ENCODE results near the gene RELT.

Gene RELT

GRCh38 chr11:73401924-73402833 is 26.0 kb downstream of the RELT start:
- DNase-seq (ENCODE audit: low read depth, low spot score): no peak

DNA sequence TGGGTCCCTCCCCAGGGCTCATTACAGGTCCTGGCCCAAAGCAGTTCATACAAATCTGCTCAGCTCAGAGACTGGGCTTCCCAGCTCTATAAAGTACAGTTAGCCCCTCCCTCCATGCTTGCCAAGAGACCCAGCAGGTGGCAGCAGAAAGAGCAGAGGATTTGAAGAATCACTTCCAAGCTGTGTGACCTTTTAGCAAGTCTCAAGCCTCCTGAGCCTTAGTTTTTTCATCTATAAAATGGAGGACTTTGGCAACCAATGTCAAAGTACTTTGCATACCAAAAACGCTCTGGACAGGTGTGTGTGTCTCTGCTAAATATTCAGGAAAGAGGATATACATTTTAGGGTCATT is 26.6 kb downstream of the RELT start:
- DNase-seq (ENCODE audit: low read depth, low spot score): no peak

GRCh38 chr11:73403541-73403940 is 27.3 kb downstream of the RELT start:
- no peak for DNase-seq (ENCODE audit: low read depth, low spot score)

DNA sequence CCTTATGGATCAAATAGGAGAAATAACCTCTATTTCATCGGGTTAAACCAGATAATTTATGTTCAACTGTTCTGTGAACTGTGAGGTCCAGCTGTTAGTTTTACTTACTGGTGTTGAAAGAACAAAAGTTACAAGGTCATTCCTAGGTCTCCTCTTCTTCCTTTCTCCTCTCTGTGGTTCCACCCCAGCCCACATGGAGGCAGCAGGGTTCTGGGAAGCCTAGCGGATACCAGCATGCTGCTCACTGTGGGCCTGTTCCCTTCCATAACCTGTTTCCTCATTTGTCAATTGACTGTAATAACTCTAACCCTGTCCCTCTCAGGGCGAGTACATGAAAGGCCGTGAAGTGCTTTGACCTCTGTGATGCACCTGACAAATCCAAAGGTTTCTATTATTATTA is 27.8 kb downstream of the RELT start:
- no peak for DNase-seq (ENCODE audit: low read depth, low spot score)

DNA sequence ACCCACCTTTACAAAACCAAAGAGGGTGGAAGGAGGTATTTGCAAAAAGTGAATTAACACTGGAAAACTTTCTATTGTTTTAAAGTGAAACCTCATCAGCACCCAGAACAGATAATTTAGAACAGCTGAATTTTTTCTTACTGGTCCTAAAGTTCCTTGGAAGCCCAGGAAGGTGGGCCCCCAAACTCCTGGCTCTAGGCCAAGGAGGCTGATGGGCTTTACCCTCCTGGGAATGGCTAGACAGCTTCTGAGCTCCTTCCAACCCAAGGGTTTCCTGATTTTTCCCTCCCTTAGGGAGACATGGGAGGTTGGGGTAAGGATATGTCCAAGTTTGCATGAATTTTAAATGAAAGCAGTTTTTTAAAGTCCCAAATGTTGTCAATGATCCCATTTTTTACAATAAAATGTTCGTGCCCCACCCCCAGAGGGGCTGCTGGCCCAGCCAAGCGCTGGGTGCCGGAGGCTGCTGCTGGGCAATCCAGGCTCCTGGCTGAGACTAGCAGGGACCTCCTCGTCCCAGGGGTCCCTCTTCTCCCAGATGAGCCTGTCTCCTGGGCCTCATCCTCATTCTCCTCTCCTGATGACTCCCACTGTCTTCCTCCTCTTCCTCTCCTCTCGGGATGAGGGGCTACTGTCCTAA is 28.4 kb downstream of the RELT start:
- DNase-seq (ENCODE audit: low read depth, low spot score): no peak

GRCh38 chr11:73405146-73405510 is 28.9 kb downstream of the RELT start:
- DNase-seq (ENCODE audit: low read depth, low spot score): no peak

GRCh38 chr11:73406131-73406530 is 29.9 kb downstream of the RELT start:
- no peak for DNase-seq (ENCODE audit: low read depth, low spot score)

DNA sequence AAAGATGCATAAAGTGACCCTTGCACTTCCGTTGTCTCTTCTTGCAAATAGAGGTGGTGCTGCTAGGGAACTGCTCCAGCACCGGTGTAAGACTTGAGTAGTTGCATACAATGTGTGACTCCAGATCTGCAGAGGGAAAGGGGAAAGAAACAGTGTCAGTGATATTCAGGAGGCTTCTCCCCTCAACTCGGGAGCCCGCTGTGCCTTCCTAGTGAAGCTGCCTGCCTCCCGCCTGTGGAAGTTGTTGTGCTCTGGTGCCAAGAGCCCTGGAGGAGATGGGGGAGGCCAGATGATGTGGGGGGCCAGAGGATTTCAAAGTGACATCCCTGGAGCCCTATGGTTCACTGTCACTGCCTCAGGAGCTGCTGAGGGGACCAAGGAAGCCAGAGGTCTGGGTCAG is 30.4 kb downstream of the RELT start:
- DNase-seq (ENCODE audit: low read depth, low spot score): no peak

DNA sequence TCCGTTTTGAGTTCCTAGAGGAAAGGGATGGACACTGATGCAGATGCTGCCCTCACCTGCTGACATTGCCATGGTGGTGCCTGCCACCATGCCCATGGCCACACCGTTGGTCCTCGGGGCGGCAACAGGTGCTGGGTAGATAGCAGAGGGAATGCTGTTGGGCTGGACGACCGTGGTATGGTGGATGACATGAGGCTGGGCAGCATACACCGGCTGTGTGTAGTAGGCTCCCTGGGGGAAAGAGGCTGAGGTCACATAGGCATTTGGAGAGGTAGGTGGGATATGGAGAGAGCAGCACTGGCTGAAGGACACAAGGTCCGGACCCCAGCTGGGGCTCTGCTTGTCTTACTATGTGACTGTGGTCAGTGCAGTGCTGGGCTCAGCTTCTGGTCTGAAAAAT is 33.2 kb downstream of the RELT start:
- DNase-seq (ENCODE audit: low read depth, low spot score): no peak

GRCh38 chr11:73410627-73411026 is 34.4 kb downstream of the RELT start:
- no peak for DNase-seq (ENCODE audit: low read depth, low spot score)

DNA sequence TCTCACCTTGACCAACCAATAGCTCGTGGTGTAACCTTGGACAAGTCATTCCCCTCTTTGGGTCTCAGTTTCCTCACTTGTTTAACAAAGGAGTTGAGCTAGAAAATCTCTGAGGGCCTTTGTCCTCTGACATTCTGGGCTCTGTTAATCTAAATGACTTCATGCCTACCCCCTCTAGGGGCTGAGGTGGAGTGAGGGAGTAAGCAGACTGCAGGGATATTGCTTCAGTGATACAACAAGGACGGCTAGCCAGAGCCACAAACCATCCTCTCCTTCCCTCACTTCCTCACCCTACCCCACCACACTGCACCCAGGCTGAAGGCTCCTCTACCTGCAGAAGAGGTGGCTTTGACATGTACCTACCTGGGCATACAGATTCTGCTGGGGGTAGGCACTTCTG is 34.8 kb downstream of the RELT start:
- no peak for DNase-seq (ENCODE audit: low read depth, low spot score)

GRCh38 chr11:73412308-73412707 is 36.1 kb downstream of the RELT start:
- no peak for DNase-seq (ENCODE audit: low read depth, low spot score)

GRCh38 chr11:73413256-73413655 is 37.1 kb downstream of the RELT start:
- DNase-seq (ENCODE audit: low read depth, low spot score): no peak

DNA sequence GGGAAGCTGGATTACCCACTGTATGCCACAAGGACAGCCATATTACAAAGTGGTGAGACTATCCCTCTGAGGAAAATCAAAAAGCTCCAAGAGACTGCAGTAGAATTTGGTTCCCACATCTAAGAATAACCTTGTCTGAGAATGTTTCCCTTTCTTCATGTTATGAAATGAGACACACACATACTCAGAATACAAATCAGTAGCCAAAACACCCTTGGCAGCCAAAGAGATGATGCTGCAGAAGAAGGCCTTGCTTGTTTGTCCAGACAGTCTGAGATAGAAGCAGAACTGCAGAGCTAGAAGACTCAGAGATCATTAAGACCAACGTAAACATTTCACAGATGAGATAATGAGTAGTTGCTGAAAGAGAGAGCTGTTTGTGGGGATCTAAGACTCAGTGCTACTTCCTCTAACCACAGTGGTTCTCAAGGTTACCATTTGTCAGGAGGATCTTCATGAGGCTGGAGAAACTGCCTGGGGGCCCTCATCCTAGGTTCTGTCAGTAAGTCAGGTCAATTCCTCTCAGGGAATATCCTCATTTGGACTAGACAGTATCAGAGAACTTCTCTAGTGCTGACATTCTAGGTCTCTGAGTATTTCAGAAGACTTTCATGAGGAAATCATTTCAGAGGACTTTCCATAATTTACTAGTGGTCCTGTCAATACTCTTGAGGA is 38.9 kb downstream of the RELT start:
- DNase-seq (ENCODE audit: low read depth, low spot score): no peak

GRCh38 chr11:73415854-73416615 is 39.8 kb downstream of the RELT start:
- no peak for DNase-seq (ENCODE audit: low read depth, low spot score)

DNA sequence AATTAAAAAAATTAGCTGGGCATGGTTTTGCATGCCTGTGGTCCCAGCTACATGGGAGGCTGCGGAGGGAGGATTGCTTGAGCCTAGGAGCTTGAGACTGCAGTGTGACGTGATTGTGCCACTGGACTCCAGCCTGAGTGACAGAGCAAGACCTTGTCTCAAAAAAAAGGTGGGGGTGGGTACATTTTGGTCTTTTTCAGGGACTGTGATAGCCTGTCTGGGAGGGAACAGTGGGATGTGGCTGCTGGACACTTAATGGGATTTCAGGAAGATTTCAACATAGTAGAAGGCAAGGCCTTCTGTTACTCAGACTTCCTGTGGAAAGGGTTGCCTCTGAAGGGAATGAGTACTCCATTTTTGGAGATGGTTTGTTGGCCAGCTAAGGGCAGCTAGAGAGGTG is 40.6 kb downstream of the RELT start:
- no peak for DNase-seq (ENCODE audit: low read depth, low spot score)

- DNase-seq (ENCODE audit: low read depth, low spot score): no peak
Measured at GRCh38 chr11:73420136-73420535, 43.9 kb downstream of the RELT start.

DNA sequence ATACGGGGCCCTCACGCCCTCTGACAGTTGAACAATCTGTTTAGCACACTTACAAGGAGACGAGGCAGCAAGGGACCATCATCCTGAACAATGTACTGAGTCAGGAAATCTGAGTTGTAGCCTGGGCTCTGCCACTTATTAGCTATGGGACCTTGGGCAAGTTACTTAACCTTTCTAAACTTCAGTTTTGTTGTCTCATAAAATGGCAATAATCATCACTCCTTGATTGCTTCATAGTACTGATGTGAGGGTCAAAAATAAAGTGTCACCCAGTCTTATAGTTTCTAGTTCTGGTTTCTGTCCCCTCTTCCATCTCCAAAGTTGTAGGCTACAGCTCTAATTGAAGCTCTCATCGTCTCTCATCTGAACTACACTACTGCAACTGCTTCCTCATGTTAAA is 46.7 kb downstream of the RELT start:
- no peak for DNase-seq (ENCODE audit: low read depth, low spot score)

DNA sequence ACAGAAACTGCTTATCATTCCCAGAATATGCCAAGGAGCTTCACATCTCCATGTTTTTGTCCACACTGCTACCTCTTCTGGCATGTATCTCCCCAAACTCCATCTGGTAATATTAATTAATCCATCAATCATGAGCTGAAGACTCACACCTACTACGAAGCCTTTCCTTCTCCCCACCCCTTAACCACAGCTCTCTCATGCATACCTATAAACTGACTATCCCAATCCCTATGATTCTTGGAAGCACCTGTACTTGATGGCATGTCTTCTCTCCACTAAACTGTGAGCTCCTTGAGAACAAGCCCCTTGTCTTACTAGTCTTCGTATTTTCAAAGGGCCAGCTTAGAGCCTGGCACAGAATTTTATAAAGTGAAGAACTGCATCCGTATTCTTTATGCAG is 47.3 kb downstream of the RELT start:
- DNase-seq (ENCODE audit: low read depth, low spot score): no peak

GRCh38 chr11:73425108-73425507 is 48.9 kb downstream of the RELT start:
- no peak for DNase-seq (ENCODE audit: low read depth, low spot score)

DNA sequence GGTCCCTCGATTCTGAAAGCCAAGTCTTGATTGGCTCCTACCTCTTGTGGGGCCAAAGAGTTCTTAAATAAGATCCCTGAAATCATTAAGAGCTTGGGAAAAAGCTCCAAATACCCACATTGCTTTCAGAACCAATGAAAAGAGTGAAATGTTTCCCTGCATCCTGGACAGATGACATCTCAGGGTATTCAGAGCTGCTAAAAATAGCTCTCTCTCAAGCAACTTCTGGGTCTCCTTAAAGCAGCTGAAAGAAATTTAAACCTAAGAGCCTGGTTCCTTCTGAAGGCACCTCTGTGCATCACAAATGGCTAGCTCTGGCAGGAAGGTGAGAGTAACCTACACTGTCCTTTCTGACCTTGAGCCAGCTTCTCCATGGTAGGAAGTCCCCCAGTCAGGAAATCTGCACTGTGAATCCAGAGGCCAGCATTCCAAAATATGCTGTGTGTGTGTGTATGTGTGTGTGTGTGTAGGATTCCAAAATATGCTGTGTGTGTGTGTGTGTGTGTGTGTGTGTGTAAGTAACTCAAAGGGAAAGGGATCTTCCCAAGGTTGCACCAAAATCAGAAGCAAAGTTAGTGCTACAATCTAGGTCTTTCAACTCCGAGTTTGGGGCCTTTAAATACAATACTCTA is 50.1 kb downstream of the RELT start:
- DNase-seq (ENCODE audit: low read depth, low spot score): no peak

- DNase-seq (ENCODE audit: low read depth, low spot score): no peak
Measured at GRCh38 chr11:73428227-73428626, 52.0 kb downstream of the RELT start.
